Measurements from ENCODE around the gene DAPK1.

The DAPK1 gene

DNA sequence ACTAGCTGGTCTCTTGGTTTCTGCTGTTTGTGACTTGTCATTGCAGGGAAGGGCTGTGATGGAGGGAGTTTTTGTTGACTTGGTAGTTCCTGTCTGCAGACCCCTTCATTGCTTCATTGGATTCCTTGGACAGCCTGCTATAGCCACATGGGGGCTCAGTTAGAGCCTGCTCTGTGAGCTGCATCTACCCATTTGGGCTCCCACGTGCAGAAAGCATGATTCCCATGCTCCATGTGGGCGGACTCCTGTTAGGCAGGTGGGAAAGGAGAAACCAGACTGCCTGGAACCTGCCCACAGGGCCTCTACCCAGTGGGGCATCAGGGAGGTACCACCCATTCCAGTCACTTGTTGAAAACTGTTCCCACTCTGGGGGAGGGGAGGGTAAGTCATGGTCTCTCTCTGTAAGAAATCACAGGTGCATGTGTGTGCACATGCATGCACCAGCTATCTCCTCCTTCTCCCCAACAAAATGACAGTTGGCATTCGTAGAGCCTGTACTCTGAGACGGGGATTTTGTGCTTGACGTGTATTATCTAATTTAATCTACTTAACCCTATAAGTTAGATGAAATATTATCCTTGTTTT, 61.0 kb downstream of the DAPK1 start:
- DNase-seq (ENCODE audit: low read depth), result no peak
- H3K4me3 ChIP-seq (ENCODE audit: low read depth, low read length), result no peak overlapping the region
- in situ Hi-C loops (cut with HindIII; ENCODE audit: low sequenced_read_pairs), result no loop called here
- no peak for TF ChIP-seq CTCF (IDR thresholded peaks at IDR 0.05; ENCODE audit: low read depth, low read length, missing control alignments)

GRCh38 chr9:87562062-87562461, 64.4 kb downstream of the DAPK1 start:
- H3K4me3 ChIP-seq (ENCODE audit: low read depth, low read length), result no peak overlapping the region
- in situ Hi-C loops (cut with HindIII; ENCODE audit: low sequenced_read_pairs), result no loop called here
- no peak for TF ChIP-seq CTCF (IDR thresholded peaks at IDR 0.05; ENCODE audit: low read depth, low read length, missing control alignments)
- DNase-seq (ENCODE audit: low read depth), result no peak

GRCh38 chr9:87562530-87563170, 65.0 kb downstream of the DAPK1 start:
- in situ Hi-C loops (cut with HindIII; ENCODE audit: low sequenced_read_pairs), result no loop called here
- no peak for TF ChIP-seq CTCF (IDR thresholded peaks at IDR 0.05; ENCODE audit: low read depth, low read length, missing control alignments)
- DNase-seq (ENCODE audit: low read depth), result no peak
- H3K4me3 ChIP-seq (ENCODE audit: low read depth, low read length), result no peak overlapping the region

- no peak for TF ChIP-seq CTCF (IDR thresholded peaks at IDR 0.05; ENCODE audit: low read depth, low read length, missing control alignments)
- no peak overlapping the region for H3K4me3 ChIP-seq (ENCODE audit: low read depth, low read length)
- in situ Hi-C loops (cut with HindIII; ENCODE audit: low sequenced_read_pairs), result no loop called here
- no peak for DNase-seq (ENCODE audit: low read depth)
Measured at GRCh38 chr9:87564111-87564510, 66.4 kb downstream of the DAPK1 start.

GRCh38 chr9:87564791-87565241, 67.1 kb downstream of the DAPK1 start:
- no peak for DNase-seq (ENCODE audit: low read depth)
- H3K4me3 ChIP-seq (ENCODE audit: low read depth, low read length), result no peak overlapping the region
- in situ Hi-C loops (cut with HindIII; ENCODE audit: low sequenced_read_pairs), result no loop called here
- no peak for TF ChIP-seq CTCF (IDR thresholded peaks at IDR 0.05; ENCODE audit: low read depth, low read length, missing control alignments)

GRCh38 chr9:87567001-87567400, 69.3 kb downstream of the DAPK1 start:
- no peak for DNase-seq (ENCODE audit: low read depth)
- in situ Hi-C loops (cut with HindIII; ENCODE audit: low sequenced_read_pairs), result no loop called here
- no peak for TF ChIP-seq CTCF (IDR thresholded peaks at IDR 0.05; ENCODE audit: low read depth, low read length, missing control alignments)
- no peak overlapping the region for H3K4me3 ChIP-seq (ENCODE audit: low read depth, low read length)
